Hematopoietic multipotent progenitor cell treated with erythropoietin and hydrocortisone succinate and interleukin-3 and kit ligand, for 6 days (in vitro differentiated cells): ENCODE results near the gene TEDC2.
"Not testable (repeated sequence)": the region's sequence is repeated elsewhere in the genome, so short reads cannot be mapped to it uniquely, and the experiment has no call there.

Experiments used
- DNase-seq: peaks from one replicate; pipeline ENCODE4 v3.0.0-alpha.2; 2015

The TEDC2 gene

DNA sequence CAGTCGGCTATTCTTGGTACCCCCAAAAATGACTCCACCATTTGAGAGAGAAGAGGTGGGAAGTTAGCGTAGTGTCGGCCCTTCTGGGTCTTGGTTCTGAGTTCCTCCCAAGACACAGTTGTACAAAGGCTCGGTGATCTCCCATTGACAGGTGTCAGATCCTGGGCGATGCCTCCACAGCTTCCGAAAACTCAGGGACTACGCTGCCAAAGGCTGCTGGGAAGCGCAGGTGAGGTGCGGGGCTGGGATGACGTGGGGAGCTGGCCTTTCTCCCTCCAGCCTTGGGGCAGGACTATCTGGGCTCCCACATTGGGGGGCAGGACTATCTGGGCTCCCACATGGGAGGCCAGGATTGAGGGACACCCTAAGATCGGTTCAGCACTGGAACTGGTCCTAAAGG lies 20.3 kb upstream of the TEDC2 start:
- DNase-seq = no peak

DNA sequence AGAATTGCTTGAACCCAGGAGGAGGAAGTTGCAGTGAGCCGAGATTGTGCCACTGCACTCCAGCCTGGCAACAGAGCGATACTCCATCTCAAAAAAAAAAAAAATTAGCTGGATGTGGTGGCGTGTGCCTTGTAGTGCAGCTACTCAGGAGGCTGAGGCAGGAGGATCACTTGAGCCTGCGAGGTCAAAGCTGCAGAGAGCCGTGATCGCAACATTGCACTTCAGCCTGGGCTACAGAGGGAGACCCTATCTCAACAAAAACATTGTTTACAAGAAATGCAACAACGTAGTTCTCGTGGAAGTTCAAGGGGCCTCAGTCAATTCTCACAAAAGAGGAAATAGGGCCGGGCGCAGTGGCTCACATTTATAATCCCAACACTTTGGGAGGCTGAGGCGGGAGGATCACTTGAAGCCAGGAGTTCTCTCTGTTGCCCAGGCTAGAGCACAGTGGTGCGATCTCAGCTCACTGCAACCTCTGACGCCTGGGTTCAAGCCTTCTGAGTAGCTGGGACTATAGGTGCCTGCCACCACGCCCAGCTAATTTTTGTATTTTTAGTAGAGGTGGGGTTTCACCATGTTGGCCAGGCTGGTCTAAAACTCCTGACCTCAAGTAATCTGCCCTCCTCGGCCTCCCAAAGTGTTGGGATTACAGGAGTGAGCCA lies 18.6 kb upstream of the TEDC2 start:
- DNase-seq = not testable (repeated sequence)

DNA sequence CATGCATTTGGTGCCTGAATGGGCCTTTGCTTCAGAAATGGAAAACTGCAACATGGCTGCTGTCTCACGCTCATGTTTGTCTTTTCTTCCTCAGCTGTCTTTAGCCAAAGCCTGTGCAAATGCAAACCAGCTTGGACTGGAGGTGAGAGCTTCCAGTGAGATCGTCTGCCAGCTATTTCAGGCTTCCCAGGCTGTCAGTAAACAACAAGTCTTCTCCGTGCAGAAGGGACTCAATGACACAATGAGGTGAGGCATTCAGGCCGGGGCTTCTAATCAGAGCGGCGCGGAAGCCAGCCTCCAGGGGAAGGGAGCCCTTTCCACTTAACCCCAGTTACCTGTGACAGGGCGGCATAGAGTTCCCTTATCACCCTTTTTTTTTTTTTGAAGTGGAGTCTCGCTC lies 16.4 kb upstream of the TEDC2 start:
- DNase-seq = no peak

DNA sequence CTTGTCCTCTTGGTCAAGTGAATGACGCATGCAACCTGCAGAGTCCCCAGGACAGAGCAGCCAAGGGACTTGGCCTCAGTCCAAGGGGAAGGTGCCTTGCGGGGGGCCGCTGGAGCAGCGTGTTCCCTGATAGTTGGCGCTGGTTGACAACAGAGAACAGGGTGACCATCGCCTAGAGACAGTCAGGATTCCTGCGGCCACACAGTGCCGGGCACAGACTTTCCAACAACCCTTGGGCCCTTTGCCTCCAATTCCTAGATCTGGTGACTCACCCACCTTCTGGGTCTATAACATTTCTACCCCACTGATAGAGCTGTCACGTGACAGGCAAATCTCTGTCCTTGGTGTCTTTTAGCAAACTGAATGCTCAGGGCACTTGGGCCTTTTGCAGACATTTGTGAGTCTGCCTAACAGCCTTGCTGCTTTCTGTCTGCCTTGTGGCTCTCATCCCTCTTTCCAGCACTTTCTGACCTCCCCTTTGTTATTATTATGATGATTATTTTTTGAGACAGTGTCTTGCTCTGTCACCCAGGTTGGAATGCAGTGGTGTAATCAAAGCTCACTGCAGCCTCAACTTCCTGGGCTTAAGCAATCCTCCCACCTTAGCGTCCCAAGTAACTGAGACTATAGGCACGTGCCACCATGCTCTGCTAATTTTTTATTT lies 11.9 kb upstream of the TEDC2 start:
- no peak for DNase-seq

DNA sequence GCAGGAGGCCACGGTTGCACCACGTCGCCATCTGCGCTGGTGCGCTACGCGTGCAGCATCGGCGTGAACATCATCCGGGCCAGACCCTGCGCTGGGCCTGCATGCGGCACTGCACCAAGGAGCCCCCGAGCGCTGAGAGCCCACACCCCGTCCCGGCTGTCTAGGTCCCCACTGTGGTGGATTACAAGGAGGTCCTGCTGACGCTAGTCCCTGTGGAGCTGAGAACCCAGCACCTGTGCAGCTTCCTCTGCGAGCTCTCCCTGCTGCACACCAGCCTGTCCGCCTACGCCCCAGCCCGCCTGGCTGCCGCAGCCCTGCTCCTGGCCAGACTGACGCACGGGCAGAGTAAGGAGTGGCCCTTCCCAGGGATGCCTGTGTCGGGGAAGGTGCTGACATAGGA lies 10.8 kb upstream of the TEDC2 start:
- DNase-seq = no peak

DNA sequence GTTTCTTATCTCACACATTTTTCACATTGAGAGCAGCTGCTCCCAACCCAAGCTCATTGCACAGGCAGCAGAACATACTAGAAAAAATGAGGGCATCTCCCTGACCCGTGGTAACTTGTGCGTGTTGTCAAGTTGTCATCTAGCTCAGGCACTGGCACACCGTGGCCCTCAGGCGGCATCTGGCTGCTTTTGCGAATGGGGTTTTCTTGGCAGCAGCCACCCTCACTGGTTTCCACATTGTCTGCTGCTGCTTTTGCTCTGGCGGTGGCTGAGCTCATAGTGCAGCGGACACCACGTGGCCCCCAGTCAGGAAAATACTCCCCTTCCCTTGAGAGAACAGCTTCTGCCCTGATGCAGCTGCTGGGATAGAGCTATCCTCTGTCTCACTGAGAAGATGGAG lies 9.4 kb upstream of the TEDC2 start:
- no peak for DNase-seq

DNA sequence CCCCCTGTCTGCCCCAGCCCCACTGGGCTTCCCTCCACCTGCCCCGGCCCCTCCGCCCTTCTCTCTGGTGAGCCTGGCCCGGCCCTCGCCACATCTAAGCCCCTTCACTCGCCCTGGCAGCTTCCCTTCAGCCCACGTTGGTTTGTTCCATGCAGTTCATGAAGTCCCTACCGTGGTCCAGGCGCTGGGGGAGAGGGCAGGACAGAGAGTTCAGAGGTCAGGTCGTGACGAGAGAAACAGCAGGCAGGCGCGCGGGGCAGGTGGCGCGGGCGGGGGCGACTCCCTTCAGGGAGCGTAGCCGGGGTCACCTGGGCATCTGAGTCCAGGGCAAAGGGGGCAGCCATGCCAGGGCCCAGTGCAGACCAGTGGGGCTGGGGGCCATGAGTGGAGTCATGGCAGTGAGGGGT lies 8.9 kb upstream of the TEDC2 start:
- no peak for DNase-seq

DNA sequence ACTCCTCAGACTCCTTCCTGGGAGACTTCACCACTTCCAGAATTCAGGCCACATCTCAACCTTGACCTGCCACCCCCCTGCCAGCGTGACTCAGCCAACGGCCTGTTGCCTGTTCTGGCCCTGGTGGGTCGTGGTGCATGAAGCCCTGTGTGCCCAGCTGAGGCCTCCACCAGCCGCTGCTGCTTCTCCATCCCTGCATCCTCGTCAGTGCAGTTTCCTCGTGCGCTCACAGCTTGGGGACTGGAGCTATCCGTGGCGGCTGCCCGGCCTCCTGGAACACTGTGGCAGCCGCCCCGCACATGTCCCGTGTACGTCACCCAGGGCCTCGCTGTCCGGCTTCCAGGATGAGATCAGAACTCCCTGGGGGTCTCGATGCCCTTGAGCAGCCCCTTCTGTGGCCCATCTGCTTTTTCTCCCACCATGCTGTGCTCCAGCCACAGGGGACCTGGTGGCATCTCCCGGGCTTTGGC lies 8.0 kb upstream of the TEDC2 start:
- DNase-seq = no peak

DNA sequence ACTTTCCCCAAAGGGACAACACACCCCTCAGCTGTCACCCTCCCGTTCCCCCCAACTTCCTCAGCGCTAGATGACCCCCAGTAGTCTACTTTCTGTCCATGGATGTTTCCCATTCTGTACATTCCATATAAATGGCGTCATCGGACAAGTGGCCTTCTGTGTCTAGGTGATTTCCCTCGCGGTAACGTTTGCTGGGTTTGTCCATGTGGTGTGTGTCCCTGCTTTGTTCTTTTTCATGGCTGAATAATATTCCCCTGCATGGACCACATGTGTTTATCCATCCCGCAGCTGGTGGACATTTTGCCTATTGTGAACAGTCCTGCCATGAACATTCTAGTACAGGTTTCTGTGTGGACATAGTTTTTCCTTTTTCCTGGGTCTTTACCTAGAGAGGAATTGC lies 7.3 kb upstream of the TEDC2 start:
- no peak for DNase-seq

DNA sequence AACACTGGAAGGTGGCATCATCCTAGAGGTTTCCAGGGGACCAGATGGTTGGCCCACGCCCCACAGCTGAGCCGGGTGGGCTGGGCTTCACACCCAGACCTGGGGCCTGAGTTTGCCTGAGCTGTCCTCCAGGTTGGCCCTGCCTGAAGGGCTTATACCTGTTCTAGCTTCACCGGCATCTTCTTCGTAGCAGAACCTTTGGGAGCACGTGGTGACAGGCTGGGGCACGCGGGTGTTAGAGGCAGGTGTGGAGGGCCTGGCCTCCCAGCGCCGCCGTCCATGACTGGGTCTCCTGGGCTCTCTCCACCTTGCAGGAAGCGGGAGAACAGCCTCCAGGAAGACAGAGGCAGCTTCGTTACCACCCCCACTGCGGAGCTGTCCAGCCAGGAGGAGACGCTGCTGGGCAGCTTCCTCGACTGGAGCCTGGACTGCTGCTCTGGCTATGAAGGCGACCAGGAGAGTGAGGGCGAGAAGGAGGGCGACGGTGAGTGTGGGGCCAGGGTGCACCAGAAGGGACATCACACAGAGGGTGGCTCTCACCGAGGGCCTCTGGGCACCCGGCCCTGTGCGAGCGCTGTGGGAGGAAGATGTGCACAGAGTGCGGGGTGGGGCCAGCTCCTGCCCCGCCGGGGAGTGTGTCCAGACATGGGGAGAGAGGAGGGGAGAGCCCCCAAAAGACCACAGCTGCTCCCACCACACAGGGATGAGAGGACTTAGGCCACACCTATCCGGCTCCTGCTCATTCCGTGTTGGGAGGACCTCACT lies 4.6 kb upstream of the TEDC2 start:
- DNase-seq = no peak

DNA sequence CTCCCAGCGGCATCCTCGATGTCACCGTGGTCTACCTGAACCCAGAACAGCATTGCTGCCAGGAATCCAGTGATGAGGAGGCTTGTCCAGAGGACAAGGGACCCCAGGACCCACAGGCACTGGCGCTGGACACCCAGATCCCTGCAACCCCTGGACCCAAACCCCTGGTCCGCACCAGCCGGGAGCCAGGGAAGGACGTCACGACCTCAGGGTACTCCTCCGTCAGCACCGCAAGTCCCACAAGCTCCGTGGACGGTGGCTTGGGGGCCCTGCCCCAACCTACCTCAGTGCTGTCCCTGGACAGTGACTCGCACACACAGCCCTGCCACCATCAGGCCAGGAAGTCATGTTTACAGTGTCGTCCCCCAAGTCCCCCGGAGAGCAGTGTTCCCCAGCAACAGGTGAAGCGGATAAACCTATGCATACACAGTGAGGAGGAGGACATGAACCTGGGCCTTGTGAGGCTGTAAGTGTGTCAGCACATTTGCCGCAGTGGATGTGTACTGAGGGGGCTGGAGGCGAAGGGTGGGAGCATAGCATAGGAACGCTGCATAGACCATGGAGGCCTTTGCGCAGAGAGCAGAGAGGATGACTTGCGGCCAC lies 3.3 kb upstream of the TEDC2 start:
- DNase-seq = no peak

DNA sequence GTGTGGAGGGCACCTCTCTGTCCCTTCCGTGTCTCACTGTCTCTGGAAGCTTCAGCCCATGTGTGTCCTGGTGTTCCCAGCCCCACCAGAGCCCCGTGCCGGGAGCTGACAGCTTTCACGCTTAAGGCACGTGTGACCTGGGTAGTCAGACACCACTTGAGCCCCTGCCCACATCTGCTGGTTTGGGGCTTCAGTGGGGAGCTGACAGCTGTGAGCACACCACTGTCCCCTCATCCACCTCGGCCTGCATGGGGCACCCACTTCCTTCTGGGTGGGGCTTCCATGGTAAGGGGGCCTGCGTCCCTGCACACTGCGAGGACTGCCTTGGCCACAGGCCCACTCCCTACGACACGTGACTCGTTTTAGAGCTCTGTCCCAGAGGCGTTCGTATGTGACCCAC lies 2.6 kb upstream of the TEDC2 start:
- no peak for DNase-seq

DNA sequence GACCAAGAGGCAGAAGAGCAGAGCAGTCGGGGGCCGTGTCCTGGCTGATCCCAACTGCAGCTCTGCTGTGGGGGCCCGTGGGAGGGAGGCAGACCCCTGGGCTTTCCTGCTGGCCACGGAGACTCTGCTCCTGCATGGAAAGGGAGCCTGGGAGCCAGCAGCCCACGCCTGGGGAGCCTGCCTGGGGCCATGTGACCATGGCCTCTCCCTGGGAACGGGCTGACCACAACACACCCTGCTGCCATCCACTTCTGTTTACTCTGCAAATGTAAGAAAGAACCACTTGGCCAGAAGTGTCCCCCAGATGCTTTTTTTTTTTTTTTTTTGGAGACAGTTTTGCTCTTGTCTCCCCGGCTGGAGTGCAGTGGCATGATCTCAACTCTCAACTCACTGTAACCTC lies 2.0 kb upstream of the TEDC2 start:
- no peak for DNase-seq

DNA sequence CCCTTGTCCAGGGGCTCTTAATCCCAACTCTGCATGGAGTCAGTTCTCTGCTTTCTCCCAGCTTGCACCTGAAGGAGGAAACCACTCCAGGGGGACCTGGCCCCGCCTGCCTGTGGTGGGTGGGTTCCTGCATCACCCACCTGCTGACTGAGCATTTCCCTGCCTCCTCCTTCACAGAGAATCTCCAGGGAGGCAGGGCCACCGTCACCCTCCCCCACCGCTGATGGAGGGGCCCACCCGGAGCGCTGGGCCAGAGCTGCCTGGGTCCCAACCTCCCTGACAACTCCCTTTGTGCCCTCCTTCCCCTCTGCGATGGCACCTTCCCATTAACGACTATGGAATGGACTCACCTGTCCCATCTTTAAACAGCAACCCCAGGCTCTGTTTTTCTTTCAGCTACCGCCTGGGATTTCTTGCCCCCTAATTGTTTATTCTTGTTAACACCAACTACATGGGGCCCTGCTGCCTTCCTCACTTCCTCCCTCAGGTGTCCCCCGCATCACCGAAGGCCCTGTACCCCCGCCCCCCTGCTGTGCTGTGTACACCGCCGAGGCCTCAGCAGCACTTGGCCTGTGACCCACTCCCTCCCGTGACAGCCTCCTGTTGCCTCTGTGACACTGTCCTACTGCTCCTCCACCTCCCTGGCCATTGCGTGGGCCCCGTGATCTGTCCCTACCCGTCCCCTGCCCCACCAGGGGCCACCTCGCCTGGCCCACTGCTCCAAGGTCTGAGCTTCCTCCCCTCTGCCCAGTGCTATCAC lies 842 bp upstream of the TEDC2 start:
- DNase-seq = no peak

DNA sequence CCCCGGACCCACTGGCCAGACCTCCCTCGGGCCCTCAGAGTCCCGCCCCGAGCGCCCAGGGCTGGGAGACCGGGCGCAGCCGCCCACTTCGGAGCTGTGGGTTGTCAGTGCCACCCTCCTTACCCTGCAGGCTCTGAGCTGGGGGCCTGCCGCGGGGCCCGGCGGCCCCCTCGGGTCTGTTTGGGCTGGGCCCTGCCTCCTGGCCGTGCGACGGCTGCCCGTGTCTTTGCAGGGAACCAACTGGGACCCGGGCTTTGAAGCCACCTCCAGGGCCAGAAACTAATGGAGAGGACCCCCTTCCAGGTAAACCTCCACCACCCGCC lies 443 bp downstream of the TEDC2 start:
- DNase-seq = no peak

DNA sequence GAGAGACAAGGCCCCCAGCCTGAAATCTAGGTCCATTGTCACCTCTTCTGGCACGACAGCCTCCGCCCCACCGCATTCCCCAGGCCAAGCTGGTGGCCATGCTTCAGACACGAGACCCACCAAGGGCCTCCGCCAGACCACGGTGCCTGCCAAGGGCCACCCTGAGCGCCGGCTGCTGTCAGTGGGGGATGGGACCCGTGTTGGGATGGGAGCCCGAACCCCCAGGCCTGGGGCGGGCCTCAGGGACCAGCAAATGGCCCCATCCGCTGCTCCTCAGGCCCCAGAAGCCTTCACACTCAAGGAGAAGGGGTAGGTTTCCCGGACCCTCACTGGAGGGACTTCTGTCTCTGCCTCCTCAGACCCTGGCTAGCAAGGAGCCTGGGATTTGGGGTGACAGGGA lies 1.0 kb downstream of the TEDC2 start:
- no peak for DNase-seq

DNA sequence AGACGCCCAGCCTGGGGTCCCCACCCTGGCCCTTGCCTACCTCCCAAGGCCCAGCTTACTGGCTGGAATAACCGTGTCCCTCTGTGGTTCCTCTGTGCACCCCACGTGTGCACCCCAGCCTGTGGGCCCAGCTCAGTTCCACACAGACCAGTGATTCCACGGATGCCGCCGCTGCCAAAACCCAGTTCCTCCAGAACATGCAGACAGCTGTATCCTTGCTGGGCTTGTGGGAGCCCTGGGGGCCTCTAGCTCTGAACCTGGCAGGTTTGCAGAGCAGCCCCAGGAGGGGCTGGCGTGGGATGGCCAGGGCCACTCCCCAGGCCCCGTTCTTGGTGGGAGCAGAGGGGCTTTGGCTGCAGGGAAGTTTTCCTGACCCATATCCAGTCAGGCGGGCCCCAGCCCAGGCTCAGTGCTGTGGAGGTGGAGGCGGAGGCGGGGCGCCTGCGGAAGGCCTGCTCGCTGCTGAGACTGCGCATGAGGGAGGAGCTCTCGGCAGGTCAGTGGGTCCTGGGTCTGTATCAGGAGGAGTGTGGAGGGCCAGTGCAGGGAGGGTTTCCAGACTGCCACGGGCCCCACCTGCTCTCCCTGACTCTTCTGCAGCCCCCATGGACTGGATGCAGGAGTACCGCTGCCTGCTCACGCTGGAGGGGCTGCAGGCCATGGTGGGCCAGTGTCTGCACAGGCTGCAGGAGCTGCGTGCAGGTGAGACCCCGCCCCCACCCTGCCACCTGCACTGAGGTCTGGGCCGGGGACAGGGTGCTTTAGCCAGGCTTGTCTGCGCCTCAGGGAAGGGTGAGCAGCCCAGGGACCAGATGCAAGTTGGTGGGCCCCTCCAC lies 2.3 kb downstream of the TEDC2 start:
- no peak for DNase-seq

DNA sequence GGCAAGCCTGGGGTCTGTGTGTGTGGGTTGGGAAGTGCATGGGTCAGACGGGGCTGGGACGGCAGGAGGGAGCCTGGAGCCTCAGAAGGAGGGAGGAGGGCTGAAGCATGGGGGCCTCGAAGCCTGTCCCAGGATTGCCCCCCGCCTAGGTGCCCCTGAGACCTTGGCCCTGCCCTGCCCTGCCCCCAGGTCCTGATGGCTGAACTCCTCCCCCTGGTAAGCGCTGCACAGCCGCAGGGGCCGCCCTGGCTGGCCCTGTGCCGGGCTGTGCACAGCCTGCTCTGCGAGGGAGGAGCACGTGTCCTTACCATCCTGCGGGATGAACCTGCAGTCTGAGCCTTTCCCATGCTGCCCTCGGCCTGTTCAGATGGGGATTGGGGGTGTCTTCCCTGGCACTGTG lies 4.4 kb downstream of the TEDC2 start:
- no peak for DNase-seq

DNA sequence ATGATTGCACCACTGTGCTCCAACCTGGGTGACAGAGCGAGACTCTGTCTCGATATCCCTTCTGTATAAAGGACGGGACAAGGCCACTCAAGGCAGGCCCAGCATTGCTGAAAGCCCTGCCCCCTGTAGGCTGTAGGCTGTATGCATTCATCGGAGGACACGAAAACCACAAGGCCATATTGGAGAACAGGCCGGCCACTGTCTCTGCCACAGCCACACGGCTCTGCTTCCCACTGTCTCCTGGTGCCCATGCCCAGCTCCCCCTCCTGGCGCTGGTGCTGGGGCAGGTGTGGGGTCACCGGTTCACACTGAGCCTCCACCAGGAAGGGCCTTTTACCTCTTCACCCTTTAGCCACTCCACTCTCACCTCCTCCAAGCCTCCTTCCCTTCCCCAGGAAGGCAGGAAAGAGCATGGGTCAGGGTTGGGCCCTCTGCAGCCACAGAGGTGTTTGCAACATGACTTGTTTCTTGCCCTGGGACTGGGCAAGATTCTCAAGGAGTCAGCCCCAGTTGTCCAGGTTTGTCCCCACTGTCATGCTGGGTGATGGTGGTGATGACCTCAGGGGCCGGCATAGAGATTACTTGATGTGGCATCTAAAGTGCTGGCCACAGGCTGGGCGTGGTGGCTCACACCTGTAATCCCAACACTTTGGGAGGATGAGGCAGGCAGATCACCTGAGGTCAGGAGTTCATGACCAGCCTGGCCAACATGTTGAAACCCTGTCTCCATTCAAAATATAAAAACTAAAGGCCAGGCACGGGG lies 5.9 kb downstream of the TEDC2 start:
- peak; percentile 59 for DNase-seq

DNA sequence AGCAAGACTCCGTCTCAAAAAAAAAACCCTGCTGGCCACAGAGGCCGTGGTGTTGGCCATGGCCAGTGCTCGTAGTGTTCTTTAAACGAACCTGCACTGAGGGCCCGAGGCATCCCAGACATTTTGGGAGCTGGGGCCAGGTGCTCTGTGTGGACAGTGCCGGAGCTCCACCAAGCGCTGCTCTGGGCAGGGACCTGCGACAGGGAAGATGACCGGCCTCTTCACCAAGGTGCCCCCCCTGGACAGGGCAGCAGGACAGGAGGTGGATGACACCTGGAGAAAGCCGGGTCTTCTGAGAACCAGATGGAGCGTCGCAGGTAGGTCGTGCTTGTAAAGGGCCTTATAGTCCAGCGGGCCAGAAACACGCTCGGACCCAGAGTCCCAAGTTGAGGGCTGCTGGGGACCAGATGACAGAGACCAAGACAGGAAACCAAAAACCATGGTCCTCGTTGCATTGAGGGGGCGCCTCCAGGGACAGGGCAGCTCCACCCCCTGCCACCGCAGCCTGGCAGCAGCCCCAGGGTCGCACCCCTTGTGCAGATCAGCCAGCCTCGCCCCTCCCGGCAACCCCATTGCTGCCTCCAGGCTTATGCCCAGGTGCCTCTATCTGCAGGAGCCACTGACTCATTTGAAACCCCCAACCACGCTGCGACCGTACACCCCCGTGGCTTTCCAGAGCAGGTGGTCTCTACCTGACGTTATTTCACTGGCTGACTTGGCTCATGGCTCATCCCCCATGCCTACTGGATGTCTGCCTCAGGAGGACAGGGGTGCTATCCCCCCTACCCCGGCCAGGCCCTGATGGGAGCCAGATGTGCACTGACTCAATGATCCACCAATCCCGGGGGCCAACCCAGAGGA lies 7.0 kb downstream of the TEDC2 start:
- peak; percentile 55 for DNase-seq
